Lung (tissue), 12 donors: ENCODE results near the gene CSGALNACT2. TPM values are rescaled to one million over a fixed set of nuclear protein-coding genes. Genes with fewer than 3 reads are reported as not detected.

Source experiments
- ATAC-seq: fragments of 200-7000 bp; cut with Tn5 transposase; one replicate; pipeline ENCODE4 v1.9.1; 2020; ENCODE audit warnings: moderate number of reproducible peaks; ENCODE audit not compliant: insufficient read depth, low FRiP score
- DNase-seq, 3 donors: peaks; one replicate each; pipeline ENCODE4 v3.0.0-alpha.2; 2013 to 2017
- H3K27ac ChIP-seq, 2 donors: one replicate each; pipeline ENCODE4 v1.5.1; 2013; ENCODE audit warnings: mild to moderate bottlenecking in 2 of 2, moderate library complexity in 2 of 2, control low read depth in 1 of 2, inconsistent platforms in 1 of 2, low read depth in 1 of 2, low read length in 1 of 2
- H3K27me3 ChIP-seq, 3 donors: one replicate each; pipeline ENCODE4 v1.5.1; 2013; ENCODE audit warnings: low read length in 2 of 3; ENCODE audit not compliant: control insufficient read depth in 3 of 3, insufficient read depth in 3 of 3
- H3K36me3 ChIP-seq, 4 donors: one replicate each; pipeline ENCODE4 v1.5.1; 2013; ENCODE audit warnings: low read length in 4 of 4, mild to moderate bottlenecking in 1 of 4, moderate library complexity in 1 of 4; ENCODE audit not compliant: control insufficient read depth in 4 of 4, insufficient read depth in 4 of 4
- H3K4me1 ChIP-seq, 5 donors: one replicate each; pipeline ENCODE4 v1.5.1; 2013; ENCODE audit warnings: low read length in 5 of 5, mild to moderate bottlenecking in 2 of 5, moderate library complexity in 1 of 5; ENCODE audit not compliant: control insufficient read depth in 5 of 5, insufficient read depth in 5 of 5
- H3K4me3 ChIP-seq: one replicate; pipeline ENCODE4 v1.5.1; 2013; ENCODE audit warnings: mild to moderate bottlenecking, control low read depth, moderate library complexity
- H3K9ac ChIP-seq, 2 donors: one replicate each; pipeline ENCODE4 v1.5.1; 2013; ENCODE audit warnings: low read length in 2 of 2, control low read depth in 1 of 2; ENCODE audit not compliant: insufficient read depth in 1 of 2
- H3K9me3 ChIP-seq, 4 donors: one replicate each; pipeline ENCODE4 v1.5.1; 2013; ENCODE audit warnings: low read length in 3 of 4, mild to moderate bottlenecking in 1 of 4, moderate library complexity in 1 of 4; ENCODE audit not compliant: control insufficient read depth in 4 of 4, insufficient read depth in 3 of 4
- WGBS, 2 donors: extraction: QIAGEN DNeasy Blood & Tissue Kit; methylation state at CpG; one replicate each; pipeline ENCODE4 v1.1.7; 2013; 5-methylcytosine and 5-hydroxymethylcytosine counted together
- polyA plus RNA-seq, 2 donors: library from polyadenylated mRNA; stranded (reverse); fragments of 200-250 nt; gene quantifications; one replicate each; pipeline ENCODE4 v1.2.1, GENCODE V29; 2013
- total RNA-seq, 2 donors: library from RNA; depleted of rRNA in 1 of 2; stranded (reverse); fragments of >200 nt in 1 of 2; gene quantifications; one replicate each; pipeline ENCODE4 v1.2.1, GENCODE V29; 2014 to 2021
- TF ChIP-seq, protein P1 (sequence below): IDR thresholded peaks from 2 replicates; pipeline ENCODE4 v1.5.1; 2012; ENCODE audit warnings: mild to moderate bottlenecking; ENCODE audit errors: control extremely low read depth, extremely low read depth
- donor health status: control.
- donor health status: control.
- donor health status: Bipolar disorder and iron deficiency.
- donor health status: healthy.
- donor health status: DM: yes; HTN: yes; CAD: no.

Gene CSGALNACT2
- total and polyA plus RNA-seq, 4 donors = 9.8 to 48.4 (median 33.3) TPM

DNA sequence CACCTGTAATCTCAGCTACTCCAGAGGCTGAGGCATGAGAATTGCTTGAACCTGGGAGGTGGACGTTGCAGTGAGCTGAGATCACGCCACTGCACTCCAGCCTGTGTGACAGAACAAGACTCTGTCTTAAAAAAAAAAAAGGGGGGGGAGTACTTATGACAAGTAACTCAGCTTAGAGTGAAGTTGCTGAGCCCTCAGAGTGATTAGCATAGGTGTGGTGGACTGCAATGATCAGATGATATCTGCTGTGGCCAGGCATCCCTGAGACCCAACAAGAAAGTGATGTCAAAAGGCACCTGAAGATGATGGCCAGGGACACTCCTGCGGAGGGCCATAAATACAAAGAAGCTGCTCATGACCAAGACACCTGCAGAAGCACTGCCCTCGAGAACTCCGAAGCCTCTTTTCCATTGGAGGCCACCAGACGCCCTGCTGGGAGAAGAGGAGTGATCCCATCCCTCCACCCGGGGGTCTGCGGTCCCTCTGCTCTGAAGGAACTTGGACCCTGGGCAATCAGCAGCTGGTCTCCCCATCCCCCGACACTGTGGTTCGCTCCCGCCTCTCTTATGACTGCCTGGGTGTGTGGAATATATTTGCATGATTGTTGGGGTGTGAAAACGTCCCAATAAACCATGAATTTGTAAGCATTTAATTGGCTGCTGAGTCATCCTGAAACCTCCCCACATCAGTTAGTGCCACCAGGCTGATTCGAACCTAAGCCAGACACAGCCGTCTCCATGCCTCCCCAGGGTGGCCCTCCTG lies 82.6 kb downstream of the CSGALNACT2 start:
- TF ChIP-seq, protein P1, sequence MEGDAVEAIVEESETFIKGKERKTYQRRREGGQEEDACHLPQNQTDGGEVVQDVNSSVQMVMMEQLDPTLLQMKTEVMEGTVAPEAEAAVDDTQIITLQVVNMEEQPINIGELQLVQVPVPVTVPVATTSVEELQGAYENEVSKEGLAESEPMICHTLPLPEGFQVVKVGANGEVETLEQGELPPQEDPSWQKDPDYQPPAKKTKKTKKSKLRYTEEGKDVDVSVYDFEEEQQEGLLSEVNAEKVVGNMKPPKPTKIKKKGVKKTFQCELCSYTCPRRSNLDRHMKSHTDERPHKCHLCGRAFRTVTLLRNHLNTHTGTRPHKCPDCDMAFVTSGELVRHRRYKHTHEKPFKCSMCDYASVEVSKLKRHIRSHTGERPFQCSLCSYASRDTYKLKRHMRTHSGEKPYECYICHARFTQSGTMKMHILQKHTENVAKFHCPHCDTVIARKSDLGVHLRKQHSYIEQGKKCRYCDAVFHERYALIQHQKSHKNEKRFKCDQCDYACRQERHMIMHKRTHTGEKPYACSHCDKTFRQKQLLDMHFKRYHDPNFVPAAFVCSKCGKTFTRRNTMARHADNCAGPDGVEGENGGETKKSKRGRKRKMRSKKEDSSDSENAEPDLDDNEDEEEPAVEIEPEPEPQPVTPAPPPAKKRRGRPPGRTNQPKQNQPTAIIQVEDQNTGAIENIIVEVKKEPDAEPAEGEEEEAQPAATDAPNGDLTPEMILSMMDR = no peak
- WGBS, 2 donors = 77 to 79% methylated on average over 14 of the region's 14 CpGs
- no peak overlapping the region for H3K4me3 ChIP-seq

DNA sequence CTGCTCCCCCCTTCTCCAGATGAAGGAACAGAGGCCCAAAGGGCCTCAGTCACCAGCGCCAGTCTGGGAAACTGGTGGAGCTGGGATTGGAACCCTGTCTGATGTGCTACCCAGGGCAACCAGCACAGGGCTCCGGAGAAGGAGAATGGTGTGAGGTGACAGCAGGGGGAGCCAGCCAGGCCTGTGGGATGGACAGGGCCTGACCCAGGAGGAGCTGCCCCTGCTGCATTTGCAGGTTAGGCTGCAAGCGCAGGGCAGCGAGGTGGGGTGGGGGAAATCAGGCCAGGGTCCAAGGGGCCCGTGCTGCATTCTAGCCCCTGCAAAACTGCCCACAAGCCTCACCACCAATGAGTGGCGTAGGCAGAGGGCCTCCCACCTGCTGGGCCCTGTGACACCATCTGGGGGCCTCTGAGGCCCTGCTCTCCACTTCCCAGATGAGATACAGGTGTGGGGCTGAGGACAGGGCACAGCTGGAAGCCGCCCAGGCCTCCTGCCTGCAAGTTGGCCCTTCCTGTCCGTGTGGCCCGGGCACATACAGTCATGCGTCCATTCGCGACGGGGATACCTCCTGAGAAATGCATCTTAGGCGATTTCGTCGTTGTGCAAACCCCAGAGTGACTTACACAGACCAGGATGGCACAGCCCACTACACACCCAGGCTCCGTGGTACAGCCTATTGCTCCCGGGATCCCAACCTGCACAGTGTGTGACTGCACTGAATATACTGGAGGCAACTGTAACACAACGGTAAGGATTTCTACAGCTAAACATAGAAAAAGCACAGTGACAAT lies 83.4 kb downstream of the CSGALNACT2 start:
- TF ChIP-seq, protein P1 = no peak
- Histone ChIP-seq H3K4me1 (no peaks in the 10 kb centered on the region), H3K9me3 (no peaks in the 10 kb centered on the region), H3K27ac (no peak overlapping the region), H3K36me3 (no peaks in the 10 kb centered on the region), H3K9ac (no peak overlapping the region), H3K4me3 (no peak overlapping the region), H3K27me3 (no peaks in the 10 kb centered on the region)
- peak in 1 of 3 donors; percentile 1 for DNase-seq
- 80 to 86% methylated on average over 19 of the region's 19 CpGs for WGBS, 2 donors
- no peak for ATAC-seq

More for the DNA sequence above, 82.6 kb downstream of the CSGALNACT2 start:
- ATAC-seq (no peak), DNase-seq (no peak)
- H3K9me3 ChIP-seq = no peaks in the 10 kb centered on the region
- H3K9ac ChIP-seq = no peak overlapping the region
- H3K4me1 ChIP-seq = no peaks in the 10 kb centered on the region
- H3K36me3 ChIP-seq = no peaks in the 10 kb centered on the region
- H3K27me3 ChIP-seq = no peaks in the 10 kb centered on the region
- H3K27ac ChIP-seq = no peak overlapping the region

DNA sequence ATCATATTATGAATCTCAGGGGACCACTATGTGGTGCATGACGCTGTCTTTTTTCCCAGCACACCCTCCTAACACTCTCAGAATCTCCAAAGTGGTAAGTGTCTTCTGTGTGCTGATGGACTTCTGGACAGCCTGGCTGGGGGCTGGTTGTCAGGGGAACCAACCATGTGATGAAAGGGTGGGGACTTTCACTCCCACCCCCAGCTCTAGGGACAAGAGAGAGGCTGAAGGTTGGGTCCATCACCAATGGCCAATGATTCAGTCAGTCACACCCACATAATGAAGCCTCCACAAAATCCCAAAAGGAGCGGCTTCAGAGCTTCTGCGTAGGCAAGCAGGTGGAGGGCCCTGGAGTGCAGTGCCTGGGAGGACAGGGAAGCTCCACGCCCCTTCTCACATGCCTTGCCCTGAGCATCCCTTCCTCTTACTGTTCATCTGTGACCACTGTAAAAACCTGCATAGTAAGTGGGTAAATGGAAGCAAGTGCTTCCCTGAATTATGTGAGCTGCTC lies 84.0 kb downstream of the CSGALNACT2 start:
- TF ChIP-seq, protein P1 = no peak
- DNase-seq (no peak), ATAC-seq (no peak)
- Histone ChIP-seq H3K9me3 (no peaks in the 10 kb centered on the region), H3K4me1 (no peaks in the 10 kb centered on the region), H3K27me3 (no peaks in the 10 kb centered on the region), H3K36me3 (no peaks in the 10 kb centered on the region), H3K9ac (no peak overlapping the region), H3K4me3 (no peak overlapping the region), H3K27ac (no peak overlapping the region)
- WGBS, 2 donors = 88 to 92% methylated on average over 4 of the region's 4 CpGs
